ENCODE results near the gene ARMC12.
"Not testable (repeated sequence)": the region's sequence is repeated elsewhere in the genome, so short reads cannot be mapped to it uniquely, and the experiment has no call there.

ARMC12 gene

DNA sequence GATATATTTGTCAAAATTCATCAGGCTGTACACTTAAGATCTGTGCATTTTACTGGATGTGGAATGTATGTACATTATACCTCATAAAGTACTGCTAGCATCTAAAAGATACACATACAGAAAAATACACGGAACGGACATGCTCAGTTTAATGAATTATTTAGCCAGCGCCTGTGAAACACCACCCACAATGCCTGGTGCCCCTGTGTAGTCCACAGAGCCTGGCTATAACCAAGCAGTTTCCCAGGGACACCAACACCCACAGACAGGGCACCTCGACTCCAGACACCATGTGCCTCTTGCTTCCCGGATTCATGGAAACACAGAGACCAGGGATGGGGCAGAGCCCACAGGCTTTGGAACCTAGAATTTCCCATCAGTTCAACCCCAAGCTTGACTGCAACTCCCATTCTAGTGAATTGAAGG is 17.4 kb upstream of the ARMC12 start:
- no peak for DNase-seq

DNA sequence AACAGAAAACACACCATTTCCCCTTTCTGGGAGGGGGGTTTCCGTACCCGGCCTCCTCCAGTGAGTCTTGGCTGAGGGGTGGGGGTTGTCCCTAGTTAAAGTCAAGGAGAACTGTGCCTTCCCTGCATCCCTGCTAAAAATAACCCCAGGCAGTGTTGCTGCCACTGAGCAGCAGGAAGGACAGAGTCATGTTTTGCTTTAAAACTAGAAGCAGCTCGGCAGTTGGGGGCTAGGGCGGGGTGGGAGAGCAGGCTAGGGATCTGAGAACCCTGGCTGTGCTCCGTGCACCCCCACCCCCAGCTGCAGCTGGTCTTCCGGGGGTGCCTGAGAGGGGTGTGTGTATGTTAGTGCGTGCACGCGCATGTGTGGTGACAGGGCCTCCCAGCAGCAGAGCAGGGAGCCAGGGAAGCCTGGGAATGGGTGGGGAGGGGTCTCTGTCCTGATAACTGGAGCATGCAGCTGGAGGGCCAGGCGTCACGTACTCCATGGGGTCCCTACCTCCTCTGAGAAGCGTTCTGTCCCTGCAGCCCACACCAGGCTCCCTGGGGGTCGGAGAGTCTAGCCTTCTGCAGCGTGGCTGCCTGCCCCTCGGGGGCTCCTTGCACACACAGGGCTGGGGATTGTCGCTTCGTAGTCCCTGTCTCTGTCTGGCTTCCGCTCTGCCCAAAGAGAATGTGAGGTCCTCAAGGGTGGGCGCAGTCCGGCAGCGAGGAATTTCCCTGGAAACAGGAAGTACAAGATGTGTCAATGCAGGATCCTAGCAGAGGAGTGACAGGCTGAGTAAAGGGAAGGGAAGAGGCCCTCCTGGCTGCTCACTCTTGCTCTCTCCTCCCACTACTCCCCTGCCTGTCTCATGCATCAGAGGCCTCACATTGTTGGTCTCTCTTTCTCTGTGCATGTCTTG is 16.8 kb upstream of the ARMC12 start:
- no peak for DNase-seq

- no peak for DNase-seq
These were observed 14.6 kb upstream of the ARMC12 start for GRCh38 chr6:35722121-35722761.

DNA sequence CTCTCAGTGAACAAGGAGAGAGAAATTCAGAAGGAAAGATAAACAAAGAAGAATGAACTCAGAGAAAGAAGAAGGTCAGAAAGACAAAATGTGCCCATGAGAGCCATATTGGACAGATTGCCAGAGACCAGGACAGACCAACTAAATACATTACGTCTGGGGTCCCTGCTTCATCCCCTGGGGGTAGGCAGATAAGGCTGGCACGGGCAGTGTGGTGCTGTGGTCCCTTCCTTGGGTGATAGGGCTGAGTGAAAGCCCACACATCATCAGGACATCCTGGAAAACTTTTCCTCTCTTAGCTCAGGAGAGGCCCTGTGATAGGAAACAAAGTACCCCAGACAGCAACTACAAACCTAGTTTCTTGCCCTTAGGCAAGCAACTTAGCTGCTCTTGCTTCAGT is 13.2 kb upstream of the ARMC12 start:
- DNase-seq, result no peak

DNA sequence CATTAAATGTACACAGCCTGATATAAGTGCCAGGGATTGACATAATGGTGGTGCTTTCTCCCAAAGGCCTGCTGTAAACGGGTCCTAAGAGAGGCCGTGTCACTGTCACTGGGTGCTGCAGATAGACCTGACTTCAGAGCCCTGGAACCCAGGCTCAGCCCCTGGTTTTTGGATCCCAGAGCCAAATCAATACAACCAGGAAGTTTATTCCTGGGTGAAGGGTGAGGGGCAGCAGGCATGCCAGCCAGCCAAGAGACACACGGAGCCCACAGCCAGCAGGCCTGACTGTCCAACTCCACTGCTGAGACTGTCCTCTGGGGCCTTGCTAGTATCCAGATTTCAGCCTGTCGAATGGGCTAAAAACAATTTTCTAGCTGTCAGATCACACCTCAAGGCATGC is 12.8 kb upstream of the ARMC12 start:
- DNase-seq, result no peak

- no peak for DNase-seq
These were observed 12.4 kb upstream of the ARMC12 start for GRCh38 chr6:35724471-35724870.

- no peak for DNase-seq
These were observed 11.6 kb upstream of the ARMC12 start for GRCh38 chr6:35725081-35725708.

DNA sequence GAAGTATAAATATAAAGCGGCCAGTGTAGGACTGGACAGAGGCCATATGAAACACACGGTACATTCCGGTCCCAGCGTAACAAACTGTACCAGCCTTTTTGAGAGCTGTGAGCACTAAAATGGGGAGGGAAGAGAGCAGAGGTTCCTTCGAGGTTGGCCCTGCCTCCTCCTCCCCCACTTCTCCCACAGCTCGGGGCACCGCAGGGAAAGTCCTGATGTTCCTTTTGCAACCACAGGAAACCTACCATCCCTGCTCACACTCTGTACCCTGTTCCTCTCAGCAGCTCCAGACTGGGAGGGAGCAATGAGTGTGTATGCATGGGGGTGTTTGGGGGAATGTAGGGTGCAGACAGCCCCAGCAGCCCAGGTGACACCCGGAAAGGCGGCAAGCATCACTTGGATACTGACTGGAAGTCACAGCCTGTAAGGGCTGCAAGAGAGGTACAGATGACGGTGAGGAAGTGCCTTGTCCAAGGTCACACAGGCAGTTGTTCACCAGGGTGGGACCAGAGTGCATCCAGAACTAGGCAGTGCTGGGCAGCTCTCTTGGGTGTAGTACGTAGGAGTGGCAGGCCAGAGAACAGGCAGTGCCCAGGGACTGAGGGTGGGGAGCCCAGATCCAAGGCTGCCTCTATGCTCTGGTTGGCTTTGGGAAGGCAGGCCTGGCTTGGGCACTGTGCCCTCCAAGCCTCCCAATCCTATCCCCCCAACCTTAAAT is 11.0 kb upstream of the ARMC12 start:
- no peak for DNase-seq

DNA sequence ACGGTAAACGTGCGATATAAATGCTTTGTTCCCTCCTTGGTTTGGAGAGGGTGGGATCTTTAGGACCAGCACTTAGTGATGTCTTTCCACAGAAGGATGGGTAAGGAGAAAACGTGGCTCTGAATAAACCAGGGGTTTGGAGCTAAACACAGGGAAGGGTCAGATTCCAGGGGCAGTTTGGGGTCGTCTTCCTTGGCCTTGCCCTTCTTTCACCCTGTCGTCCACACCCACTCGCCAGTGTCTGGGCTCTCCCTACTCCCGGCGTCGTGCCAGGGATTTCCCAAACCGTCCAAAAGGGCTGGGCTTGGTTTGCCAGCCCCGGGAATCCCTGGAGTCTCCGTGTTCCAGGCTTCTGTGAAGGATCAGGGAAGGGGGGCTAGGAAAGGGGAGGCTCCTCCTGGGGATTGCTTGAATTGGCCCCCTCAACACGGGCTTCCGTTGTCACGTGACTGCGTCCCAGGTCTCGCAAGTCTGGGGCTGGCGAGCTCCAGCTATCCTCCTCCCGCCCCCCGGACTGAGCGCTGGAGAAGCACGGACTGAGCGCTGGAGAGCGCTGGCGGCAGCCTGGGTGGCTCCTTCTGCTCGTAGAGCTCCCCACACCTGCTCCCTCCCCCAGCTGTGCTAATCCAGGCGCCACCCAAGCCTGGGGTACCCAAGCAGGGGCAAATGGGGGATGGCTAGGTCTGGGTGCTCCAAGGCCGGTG is 9.4 kb upstream of the ARMC12 start:
- DNase-seq, result peak in 1 of 5 donors; percentile 37

GRCh38 chr6:35727935-35728682 is 8.7 kb upstream of the ARMC12 start:
- peak; percentile 73 to 95 (median 83) for DNase-seq

DNA sequence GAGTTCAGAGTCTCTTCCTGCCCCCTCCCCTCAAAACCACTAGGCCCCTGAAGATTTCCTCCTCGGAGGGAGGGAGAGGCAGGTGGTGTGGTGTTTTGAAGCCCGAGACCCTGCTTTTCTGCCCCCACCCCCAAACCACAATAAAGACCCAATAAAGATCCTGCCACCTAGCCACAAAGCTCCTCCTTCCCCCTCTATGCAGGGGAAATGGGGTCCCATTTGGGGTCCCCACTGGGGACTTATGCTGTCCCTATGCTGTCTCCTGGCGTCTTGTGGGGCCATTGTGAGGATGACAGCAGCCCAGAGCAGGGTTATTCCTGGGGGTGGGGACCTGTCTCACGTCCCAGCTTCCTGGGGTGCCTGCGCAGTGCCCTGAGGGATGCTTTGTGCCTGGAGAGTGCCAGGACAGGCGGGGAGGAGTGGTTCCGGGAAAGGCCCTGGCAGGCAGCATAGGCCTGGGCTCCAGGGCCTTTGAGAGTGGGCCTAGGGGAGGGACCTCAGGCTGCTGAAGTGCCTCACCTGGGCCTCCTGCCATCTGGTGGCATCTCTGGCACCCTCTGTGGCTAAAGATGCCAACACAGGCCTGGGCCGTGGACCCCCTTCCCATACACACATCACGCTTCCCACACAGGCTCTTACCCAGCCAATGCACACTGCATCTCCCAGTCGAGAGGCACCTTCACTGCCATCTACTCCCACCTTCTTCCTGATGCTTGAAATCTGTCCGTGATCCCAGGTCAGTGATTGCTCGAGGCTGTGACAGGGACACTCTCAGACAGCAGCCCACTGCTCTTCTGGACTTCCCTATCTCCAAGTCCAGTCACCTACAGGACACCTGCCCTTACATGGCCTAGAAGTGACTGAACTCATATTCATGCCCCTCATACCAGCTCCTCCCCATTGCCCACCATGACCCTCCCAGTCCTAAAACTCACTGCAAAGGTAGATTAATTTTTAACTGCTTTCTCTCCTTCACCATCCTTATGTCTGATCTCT is 7.9 kb upstream of the ARMC12 start:
- DNase-seq, result peak in 2 of 5 donors; percentile 27 to 51

- DNase-seq, result no peak
These were observed 7.1 kb upstream of the ARMC12 start for GRCh38 chr6:35729722-35730121.

- DNase-seq, result no peak
These were observed 6.0 kb upstream of the ARMC12 start for GRCh38 chr6:35730745-35731413.

DNA sequence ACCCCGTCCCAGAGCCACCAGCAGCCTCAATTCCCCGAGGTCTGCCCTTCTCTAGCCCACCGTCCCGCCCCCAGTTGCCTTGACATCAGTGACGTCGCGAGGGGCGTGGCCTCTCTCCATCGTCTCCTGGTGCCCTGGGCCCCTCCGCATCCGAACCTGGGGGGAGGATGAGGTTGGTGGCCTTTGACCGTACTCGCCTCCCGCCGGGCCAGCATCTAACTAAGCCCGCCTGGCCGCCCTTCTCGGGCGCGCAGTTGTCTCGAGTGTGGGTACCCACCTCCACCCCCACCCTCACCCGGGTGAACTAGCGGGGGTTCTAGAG is 5.5 kb upstream of the ARMC12 start:
- DNase-seq, result peak; percentile 75 to 92 (median 84)

- peak; percentile 87 to 93 (median 91) for DNase-seq
These were observed 4.9 kb upstream of the ARMC12 start for GRCh38 chr6:35731736-35732532.

DNA sequence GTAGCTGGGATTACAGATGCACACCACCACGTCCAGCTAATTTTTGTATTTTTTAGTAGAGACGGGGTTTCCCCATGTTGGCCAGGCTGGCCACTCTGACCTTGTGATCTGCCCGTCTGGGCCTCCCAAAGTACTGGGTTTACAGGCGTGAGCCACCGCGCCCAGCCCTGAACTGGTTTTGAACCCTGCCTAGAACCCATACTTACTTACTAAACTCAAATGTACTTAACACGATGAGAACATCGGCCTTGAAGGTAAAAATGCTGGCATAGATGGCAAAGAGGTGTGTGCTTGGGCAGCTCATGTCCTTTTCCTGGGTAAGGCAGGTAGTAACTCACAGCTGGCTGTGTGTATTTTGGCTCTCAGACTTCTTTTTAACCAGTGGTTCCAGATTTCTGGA is 3.2 kb upstream of the ARMC12 start:
- DNase-seq, result no peak

DNA sequence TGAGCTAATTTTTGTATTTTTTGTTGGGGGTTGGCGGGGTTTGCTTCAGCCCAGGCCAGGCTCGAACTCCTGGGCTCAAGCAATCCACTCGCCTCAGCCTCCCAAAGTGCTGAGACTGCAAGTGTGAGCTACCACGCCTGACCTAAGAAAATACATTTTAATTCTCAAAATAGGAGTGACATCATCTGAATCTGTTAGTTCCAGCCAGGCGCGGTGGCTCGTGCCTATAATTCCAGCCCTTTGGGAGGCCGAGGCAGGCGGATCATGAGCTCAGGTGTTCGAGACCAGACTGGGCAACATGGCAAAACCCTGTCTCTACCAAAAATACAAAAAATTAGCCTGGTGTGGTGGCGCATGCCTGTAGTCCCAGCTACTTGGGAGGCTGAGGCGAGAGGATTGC is 2.5 kb upstream of the ARMC12 start:
- DNase-seq, result not testable (repeated sequence)

- DNase-seq, result no peak
These were observed 1.4 kb upstream of the ARMC12 start for GRCh38 chr6:35735452-35735851.

Measured in T-helper 1 cell (primary cell).